IPS-18a (cell line): Measurements from ENCODE around the gene CADPS.

Experiments
- H3K27ac ChIP-seq: one replicate; pipeline ENCODE4 v1.5.1; 2013; ENCODE audit warnings: low read length
- H3K27me3 ChIP-seq: one replicate; pipeline ENCODE4 v1.6.1; 2013; ENCODE audit warnings: mild to moderate bottlenecking, low read length; ENCODE audit not compliant: control insufficient read depth, insufficient read depth
- H3K36me3 ChIP-seq: one replicate; pipeline ENCODE4 v1.6.1; 2013; ENCODE audit warnings: low read depth, low read length; ENCODE audit not compliant: control insufficient read depth
- H3K4me1 ChIP-seq: one replicate; pipeline ENCODE4 v1.6.1; 2013; ENCODE audit warnings: low read depth, low read length; ENCODE audit not compliant: control insufficient read depth
- H3K4me3 ChIP-seq: one replicate; pipeline ENCODE4 v1.5.1; 2013; ENCODE audit warnings: low read length
- H3K9ac ChIP-seq: one replicate; pipeline ENCODE4 v1.6.1; 2013; ENCODE audit warnings: mild to moderate bottlenecking, low read length, moderate library complexity
- H3K9me3 ChIP-seq: one replicate; pipeline ENCODE4 v1.6.1; 2013; ENCODE audit warnings: low read depth, low read length; ENCODE audit not compliant: control insufficient read depth

CADPS gene

DNA sequence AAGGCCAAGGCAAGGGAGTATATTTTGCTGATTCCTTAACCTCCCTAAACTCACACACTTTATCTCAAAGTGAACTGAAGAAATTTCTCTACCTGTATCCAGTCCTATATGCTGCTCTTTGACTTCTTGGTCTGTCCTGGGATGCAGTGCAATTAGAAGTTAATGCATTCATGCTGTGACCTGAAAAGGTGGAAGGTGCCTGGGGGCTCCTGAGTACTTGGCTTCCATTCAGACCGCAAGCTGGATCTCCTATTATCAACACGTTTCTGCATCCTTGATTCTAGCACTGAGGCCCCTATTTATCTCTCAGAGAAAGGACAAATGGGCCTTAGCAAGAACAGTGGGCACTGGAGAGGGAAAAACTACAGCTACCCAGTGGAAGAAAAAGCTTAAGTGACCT, 17.7 kb upstream of the CADPS start:
- Histone ChIP-seq H3K27me3 (no peaks in the 10 kb centered on the region), H3K9ac (no peak overlapping the region), H3K27ac (no peak overlapping the region), H3K9me3 (no peaks in the 10 kb centered on the region), H3K4me3 (no peak overlapping the region), H3K36me3 (no peaks in the 10 kb centered on the region), H3K4me1 (peaks cover 2% of the 10 kb centered on the region)

DNA sequence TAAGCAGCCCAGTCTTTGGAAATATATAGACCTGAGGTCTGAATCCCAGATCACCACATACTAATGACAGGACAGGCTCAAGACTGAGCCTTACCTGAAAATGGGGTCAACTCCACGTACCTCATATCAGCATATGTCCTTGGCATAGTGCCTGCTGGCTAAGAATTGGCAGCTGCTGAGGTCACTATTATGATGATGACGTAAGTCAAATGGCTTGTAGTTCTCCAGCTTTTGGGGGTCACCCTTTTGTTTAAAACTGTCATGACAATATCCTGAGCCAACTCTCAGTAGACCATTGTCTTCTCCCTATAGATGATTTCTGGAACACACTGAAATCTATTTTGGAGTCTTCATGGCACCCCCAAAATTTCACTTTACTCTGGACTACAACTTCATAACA, 16.8 kb upstream of the CADPS start:
- Histone ChIP-seq H3K9ac (no peak overlapping the region), H3K36me3 (no peaks in the 10 kb centered on the region), H3K27me3 (no peaks in the 10 kb centered on the region), H3K4me1 (peaks cover 7% of the 10 kb centered on the region), H3K27ac (no peak overlapping the region), H3K9me3 (no peaks in the 10 kb centered on the region), H3K4me3 (no peak overlapping the region)

DNA sequence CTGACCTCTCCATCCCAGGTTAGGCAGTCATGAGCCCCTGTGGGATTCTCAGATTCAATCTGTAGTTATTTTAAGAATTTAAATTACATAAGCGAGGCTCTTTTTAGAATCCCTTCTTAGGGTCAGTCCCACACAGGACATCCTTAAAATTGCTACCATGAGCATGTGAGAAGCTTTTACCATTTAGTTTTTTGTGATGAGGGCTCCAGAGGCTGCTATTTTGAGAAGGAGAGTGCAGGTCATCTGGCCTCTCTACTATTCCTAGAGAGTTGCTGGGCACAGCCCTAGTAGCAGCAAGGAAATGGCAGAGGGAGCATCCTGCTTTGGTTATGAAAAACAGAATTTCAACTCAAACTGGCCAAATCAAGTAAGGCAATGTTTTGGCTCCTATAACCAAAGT, 13.6 kb upstream of the CADPS start:
- H3K36me3 ChIP-seq, result no peaks in the 10 kb centered on the region
- H3K4me1 ChIP-seq, result peaks cover 30% of the 10 kb centered on the region
- no peak overlapping the region for H3K9ac ChIP-seq
- no peaks in the 10 kb centered on the region for H3K9me3 ChIP-seq
- no peak overlapping the region for H3K27ac ChIP-seq
- no peaks in the 10 kb centered on the region for H3K27me3 ChIP-seq
- no peak overlapping the region for H3K4me3 ChIP-seq

DNA sequence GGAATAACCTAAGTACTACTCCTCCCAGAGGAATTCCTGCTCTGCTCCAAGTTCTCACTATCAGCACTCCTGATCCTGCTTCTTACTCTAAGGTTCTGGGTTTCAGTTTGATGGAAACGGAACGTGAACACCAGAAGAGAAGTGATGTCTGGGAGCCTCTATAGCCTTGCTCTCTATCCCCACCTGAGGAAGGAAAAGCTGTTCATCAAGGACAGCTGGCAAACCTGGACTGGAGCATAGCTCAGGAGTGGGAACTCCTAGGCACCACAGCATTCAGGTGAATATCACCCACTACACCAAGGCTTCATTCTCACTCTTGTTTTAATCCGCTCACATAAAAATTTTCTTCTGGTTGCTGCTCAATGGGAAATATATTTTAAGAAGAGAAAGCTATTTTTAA, 13.0 kb upstream of the CADPS start:
- no peak overlapping the region for H3K9ac ChIP-seq
- H3K27ac ChIP-seq, result no peak overlapping the region
- H3K36me3 ChIP-seq, result no peaks in the 10 kb centered on the region
- no peaks in the 10 kb centered on the region for H3K27me3 ChIP-seq
- H3K4me3 ChIP-seq, result no peak overlapping the region
- no peaks in the 10 kb centered on the region for H3K9me3 ChIP-seq
- peaks cover 36% of the 10 kb centered on the region for H3K4me1 ChIP-seq

DNA sequence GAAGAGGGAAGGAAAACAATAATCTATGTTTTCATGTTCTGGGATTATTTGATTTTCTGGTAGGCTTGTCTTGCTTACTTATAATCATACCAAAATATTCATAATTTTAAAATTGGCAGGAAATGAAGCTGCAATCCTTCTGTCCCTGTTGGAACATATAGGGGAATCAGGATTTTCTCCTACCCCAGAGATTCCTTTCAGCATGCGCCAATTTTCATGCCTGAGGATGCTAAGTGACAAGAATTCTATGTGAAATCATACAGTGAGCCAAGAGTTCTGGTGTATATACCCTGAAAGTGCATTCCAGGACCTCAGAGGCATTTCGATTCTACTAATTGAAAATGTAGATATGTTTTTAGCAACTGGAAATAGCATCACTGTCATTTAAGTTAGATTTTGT, 9.9 kb upstream of the CADPS start:
- Histone ChIP-seq H3K27ac (peak overlapping the region; percentile 80), H3K4me1 (peaks cover 44% of the 10 kb centered on the region), H3K9ac (peak overlapping the region; percentile 40)

DNA sequence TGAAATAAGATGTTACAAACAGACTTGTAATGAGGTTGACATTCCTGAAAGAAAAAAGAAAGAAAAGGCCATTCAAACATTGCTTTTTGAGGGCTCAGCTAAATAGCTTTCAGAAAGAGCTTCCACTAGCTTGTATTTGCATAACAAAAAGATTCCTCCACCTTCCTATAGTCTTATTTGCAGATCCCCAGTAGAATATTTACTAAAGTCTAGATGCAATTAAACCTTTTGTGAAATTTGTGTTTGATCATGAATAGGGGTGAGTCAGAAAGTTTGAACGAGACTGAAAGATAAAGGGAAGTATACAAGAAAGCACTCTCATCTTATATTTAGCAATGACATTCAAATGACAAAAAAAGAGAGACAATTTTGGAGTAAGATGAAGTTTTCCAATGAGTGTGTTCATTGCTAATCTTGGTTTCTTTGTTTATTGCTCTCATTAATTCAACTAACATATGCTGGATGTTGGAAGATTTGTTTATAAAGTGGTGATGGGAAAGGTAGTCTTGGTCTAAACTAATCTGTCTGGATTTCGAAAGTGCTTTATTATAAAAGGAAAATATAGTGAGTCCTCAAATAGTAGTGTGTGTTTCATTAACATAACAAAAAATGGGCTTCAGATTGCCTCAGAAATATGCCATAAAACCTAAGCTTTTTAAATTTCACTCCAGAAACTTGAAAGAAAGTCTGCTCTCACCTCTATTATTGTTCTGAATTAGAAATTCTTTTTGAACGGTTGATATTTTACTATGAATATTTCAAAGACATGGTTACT, 9.1 kb upstream of the CADPS start:
- Histone ChIP-seq H3K27me3 (no peaks in the 10 kb centered on the region), H3K9ac (peak overlapping the region; percentile 40), H3K27ac (peak overlapping the region; percentile 80), H3K36me3 (no peaks in the 10 kb centered on the region), H3K9me3 (no peaks in the 10 kb centered on the region), H3K4me3 (peak overlapping the region; percentile 32), H3K4me1 (peaks cover 44% of the 10 kb centered on the region)

More for the DNA sequence above, 9.9 kb upstream of the CADPS start:
- Histone ChIP-seq H3K9me3 (no peaks in the 10 kb centered on the region), H3K27me3 (no peaks in the 10 kb centered on the region), H3K36me3 (no peaks in the 10 kb centered on the region), H3K4me3 (no peak overlapping the region)

DNA sequence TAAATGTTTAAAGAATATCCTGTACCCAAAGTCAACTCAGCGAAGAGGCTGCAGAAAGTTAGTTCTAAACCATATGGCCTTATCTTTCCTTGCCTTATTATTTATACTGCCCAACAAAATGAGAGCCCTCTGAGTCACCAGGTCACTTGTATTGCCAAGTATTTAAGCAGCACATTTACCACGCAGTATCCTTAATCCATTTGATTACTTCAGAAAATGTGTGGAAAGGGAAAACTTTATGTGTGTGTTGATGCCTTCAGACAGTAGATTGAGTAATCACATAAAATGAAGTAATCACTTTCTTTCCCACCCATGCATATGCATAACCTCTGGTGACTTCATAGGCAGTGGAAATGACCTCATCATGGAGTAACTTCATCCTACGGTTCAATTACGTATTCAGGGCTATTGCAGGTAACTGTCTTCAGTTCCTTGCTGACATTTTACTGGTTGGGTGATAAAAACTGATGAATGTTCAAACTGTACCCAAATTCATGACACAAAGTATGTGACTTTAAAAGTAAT, 7.5 kb upstream of the CADPS start:
- no peak overlapping the region for H3K27ac ChIP-seq
- peaks cover 39% of the 10 kb centered on the region for H3K4me1 ChIP-seq
- no peaks in the 10 kb centered on the region for H3K36me3 ChIP-seq

DNA sequence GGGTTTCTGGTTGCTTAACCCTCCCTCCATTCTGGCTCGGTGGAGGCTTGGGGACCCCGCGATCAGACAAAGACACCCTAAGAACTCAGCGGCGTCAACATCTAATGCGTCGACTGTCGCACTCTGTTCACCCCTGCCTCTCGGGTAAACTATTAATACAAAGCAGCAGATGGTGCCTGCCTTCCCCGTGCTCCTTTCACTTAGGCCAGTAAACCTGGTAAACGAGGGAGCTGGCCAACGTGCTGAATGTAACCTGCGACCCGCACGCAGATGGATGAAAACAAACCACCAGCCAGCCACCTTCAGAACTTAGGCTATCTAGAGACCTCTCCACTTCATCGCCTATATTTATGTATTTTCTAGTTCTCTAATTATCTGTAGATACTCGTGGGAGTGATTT, 848 bp upstream of the CADPS start:
- Histone ChIP-seq H3K27ac (no peak overlapping the region), H3K9me3 (no peaks in the 10 kb centered on the region), H3K4me3 (peak overlapping the region; percentile 82), H3K36me3 (no peaks in the 10 kb centered on the region), H3K4me1 (peaks cover 11% of the 10 kb centered on the region), H3K27me3 (peaks cover 13% of the 10 kb centered on the region), H3K9ac (no peak overlapping the region)

More for the DNA sequence above, 7.5 kb upstream of the CADPS start:
- Histone ChIP-seq H3K9me3 (no peaks in the 10 kb centered on the region), H3K9ac (no peak overlapping the region), H3K27me3 (no peaks in the 10 kb centered on the region), H3K4me3 (no peak overlapping the region)

DNA sequence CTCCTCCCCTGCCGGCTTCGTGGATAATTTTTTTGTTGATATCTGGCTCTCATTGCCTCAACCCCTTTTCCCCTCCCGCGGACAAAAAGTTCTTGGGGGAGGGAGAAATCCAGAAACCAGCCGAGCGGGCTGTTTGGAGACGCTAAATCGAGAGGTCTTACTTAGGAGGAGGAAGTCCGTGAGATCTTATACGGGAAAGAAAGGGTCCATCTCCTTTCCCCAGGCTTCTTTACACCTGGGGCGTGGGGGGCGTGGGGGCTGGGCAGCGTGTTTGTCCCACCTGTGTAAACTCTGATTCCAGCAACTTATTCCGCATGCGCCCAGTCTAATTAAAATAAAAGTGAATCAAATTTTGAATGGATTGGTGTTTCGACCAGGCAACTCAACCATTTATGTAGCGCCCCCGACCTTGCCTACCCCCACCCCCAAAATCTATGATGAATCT, 364 bp upstream of the CADPS start:
- H3K9ac ChIP-seq, result peak overlapping the region; percentile 43
- H3K4me1 ChIP-seq, result peaks cover 11% of the 10 kb centered on the region
- H3K4me3 ChIP-seq, result peak overlapping the region; percentile 82

DNA sequence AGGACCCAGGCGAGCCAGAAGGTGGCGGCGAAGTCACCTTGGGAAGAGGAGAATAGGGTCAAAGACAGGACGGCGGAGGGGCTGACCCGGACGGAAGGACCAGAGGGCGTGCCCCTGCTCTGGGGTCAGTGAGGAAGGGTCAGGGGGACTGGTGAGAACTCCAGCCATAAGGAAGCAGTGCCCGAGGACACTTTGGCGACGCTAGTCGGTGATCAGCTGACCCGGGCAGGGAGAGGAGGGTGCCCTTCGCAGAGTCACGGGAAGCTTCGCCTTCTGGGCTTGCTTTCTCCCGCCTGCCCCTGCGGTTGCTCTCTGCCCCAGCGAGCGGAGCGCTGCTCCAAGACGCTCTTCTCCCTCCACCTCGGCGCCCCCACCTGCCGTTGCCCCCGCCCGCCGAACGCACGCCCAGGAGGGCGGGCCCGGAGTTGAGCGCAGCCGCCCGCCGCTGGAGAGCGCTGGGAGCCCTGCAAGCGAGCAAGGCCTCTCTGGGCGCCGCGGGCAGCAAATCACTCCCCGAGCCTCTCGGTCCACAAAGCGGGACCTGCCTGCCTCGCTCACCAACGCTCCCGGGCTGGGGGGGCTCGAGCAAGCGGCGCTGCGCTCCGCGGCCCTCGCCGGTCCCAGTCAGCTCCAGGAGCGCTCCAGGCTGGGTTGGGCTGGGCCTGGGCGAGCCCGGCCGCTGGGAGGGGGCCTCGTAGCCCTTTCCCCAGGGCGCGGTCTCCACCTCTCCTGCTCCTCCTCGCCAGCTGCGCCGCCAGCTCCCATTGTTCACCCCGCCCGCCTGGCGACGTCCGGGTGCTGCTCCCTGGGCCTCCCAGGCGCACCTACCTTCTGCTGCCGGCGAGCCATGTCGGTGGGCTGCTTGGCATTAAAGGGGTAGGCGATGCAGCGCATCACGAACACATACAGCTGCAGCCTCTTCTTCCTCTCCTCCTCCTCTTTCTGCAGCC, 1.2 kb downstream of the CADPS start:
- Histone ChIP-seq H3K27ac (no peak overlapping the region), H3K9me3 (no peaks in the 10 kb centered on the region), H3K4me3 (peak overlapping the region; percentile 79), H3K27me3 (peaks cover 13% of the 10 kb centered on the region), H3K4me1 (peaks cover 11% of the 10 kb centered on the region), H3K36me3 (no peaks in the 10 kb centered on the region), H3K9ac (peak overlapping the region; percentile 46)

More for the DNA sequence above, 364 bp upstream of the CADPS start:
- no peaks in the 10 kb centered on the region for H3K9me3 ChIP-seq
- peaks cover 13% of the 10 kb centered on the region for H3K27me3 ChIP-seq
- no peak overlapping the region for H3K27ac ChIP-seq
- H3K36me3 ChIP-seq, result no peaks in the 10 kb centered on the region

DNA sequence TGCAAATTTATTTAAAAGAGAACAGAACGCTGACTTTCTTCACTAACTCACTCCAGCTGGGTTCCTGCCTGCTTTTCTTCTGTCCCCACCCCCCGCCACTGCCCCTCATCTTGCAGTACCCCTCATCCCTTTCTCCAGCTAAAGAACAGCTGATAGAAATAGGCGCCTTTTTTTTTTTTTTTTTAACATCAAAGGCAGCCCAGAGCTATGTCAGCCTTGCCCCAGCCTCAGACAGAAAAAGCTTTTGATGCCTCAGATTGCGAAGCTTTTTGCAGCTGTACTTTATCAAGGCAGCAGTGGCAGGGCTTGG, 1.8 kb downstream of the CADPS start:
- Histone ChIP-seq H3K27me3 (peaks cover 13% of the 10 kb centered on the region), H3K4me1 (peaks cover 11% of the 10 kb centered on the region), H3K4me3 (peak overlapping the region; percentile 79), H3K9ac (peak overlapping the region; percentile 46), H3K36me3 (no peaks in the 10 kb centered on the region), H3K9me3 (no peaks in the 10 kb centered on the region), H3K27ac (no peak overlapping the region)
